WTC11 (cell line): Measurements from ENCODE around the gene TAF8. TPM values are rescaled to one million over a fixed set of nuclear protein-coding genes. Genes with fewer than 3 reads are reported as not detected.

Experiments
- ATAC-seq: fragments of 200-7000 bp; cut with Tn5 transposase; 2 replicates; pipeline ENCODE4 v1.10.0; 2021; ENCODE audit warnings: mild to moderate bottlenecking, moderate library complexity
- CTCF ChIA-PET: fragments of 300-600 bp; sonication (Branson Sonifier 250); formaldehyde crosslinking; loops from one replicate; lab custom pipeline; 2021; ENCODE audit warnings: antibody characterized with exemption; lab: Charles Lee
- POLR2A ChIA-PET: fragments of 350-600 bp; sonication (Branson Sonifier 250); formaldehyde crosslinking; loops from one replicate; lab custom pipeline; 2021; ENCODE audit warnings: antibody characterized with exemption; lab: Charles Lee
- DNase-seq: peaks from one replicate; pipeline ENCODE4 v3.0.0; 2021; ENCODE audit warnings: low spot score
- H3K27ac Mint-ChIP-seq: 2 replicates; pipeline ENCODE4 v1.8.0; 2021; ENCODE audit warnings: mixed read lengths
- H3K27me3 Mint-ChIP-seq: 2 replicates; pipeline ENCODE4 v1.8.0; 2021; ENCODE audit warnings: low read depth, mild to moderate bottlenecking, moderate library complexity, mixed read lengths
- H3K36me3 Mint-ChIP-seq: 2 replicates; pipeline ENCODE4 v1.8.0; 2021; ENCODE audit warnings: mixed read lengths
- H3K4me1 Mint-ChIP-seq: 2 replicates; pipeline ENCODE4 v1.8.0; 2022; ENCODE audit warnings: mixed read lengths
- H3K4me3 Mint-ChIP-seq: 2 replicates; pipeline ENCODE4 v1.8.0; 2021; ENCODE audit warnings: mild to moderate bottlenecking, moderate library complexity, mixed read lengths
- H3K9me3 Mint-ChIP-seq: 2 replicates; pipeline ENCODE4 v1.8.0; 2021; ENCODE audit warnings: mixed read lengths
- AR ChIP-seq: fragments of 250-450 bp; sonication (Bioruptor Pico); IDR thresholded peaks from 2 replicates; pipeline ENCODE4 v1.9.0; 2021; ENCODE audit warnings: mild to moderate bottlenecking
- CBFB ChIP-seq: sonication (generic); formaldehyde crosslinking; IDR thresholded peaks from 2 replicates; pipeline ENCODE4 v1.8.1; 2022; ENCODE audit warnings: mild to moderate bottlenecking, low read depth, missing genetic modification reagents
- CREM ChIP-seq: sonication (generic); formaldehyde crosslinking; IDR thresholded peaks from 2 replicates; pipeline ENCODE4 v1.8.1; 2022; ENCODE audit warnings: mild to moderate bottlenecking, missing genetic modification reagents, moderate library complexity
- ERG ChIP-seq: fragments of 250-450 bp; sonication (Bioruptor Pico); IDR thresholded peaks from 2 replicates; pipeline ENCODE4 v1.8.0; 2021; ENCODE audit warnings: mild to moderate bottlenecking
- FOXK1 ChIP-seq: sonication (generic); formaldehyde crosslinking; IDR thresholded peaks from 2 replicates; pipeline ENCODE4 v1.8.0; 2022; ENCODE audit warnings: mild to moderate bottlenecking, moderate library complexity, missing genetic modification reagents
- FOXP1 ChIP-seq: sonication (generic); formaldehyde crosslinking; IDR thresholded peaks from 2 replicates; pipeline ENCODE4 v1.8.0; 2022; ENCODE audit warnings: missing genetic modification reagents, mild to moderate bottlenecking, moderate library complexity, borderline replicate concordance
- GTF2I ChIP-seq: fragments of 250-450 bp; sonication (Bioruptor Pico); conservative IDR thresholded peaks from 2 replicates; pipeline ENCODE4 v1.4.0; 2021; ENCODE audit warnings: mild to moderate bottlenecking
- HMGA2 ChIP-seq: fragments of 250-450 bp; sonication (Bioruptor Pico); IDR thresholded peaks from 2 replicates; pipeline ENCODE4 v1.4.0; 2021; ENCODE audit warnings: mild to moderate bottlenecking, moderate library complexity
- IRF2 ChIP-seq: sonication (generic); formaldehyde crosslinking; IDR thresholded peaks from 2 replicates; pipeline ENCODE4 v1.8.0; 2022; ENCODE audit warnings: low read depth, missing genetic modification reagents, borderline replicate concordance
- JAZF1 ChIP-seq: fragments of 250-450 bp; sonication (Bioruptor Pico); IDR thresholded peaks from 2 replicates; pipeline ENCODE4 v1.9.0; 2021; ENCODE audit warnings: moderate library complexity, mild to moderate bottlenecking, inconsistent platforms
- KAT7 ChIP-seq: sonication (generic); formaldehyde crosslinking; IDR thresholded peaks from 2 replicates; pipeline ENCODE4 v1.8.1; 2023; ENCODE audit warnings: missing genetic modification reagents, mild to moderate bottlenecking, borderline replicate concordance
- MAX ChIP-seq: sonication (generic); formaldehyde crosslinking; IDR thresholded peaks from 2 replicates; pipeline ENCODE4 v1.8.0; 2022; ENCODE audit warnings: mild to moderate bottlenecking, missing genetic modification reagents
- MXD4 ChIP-seq: fragments of 250-450 bp; sonication (Bioruptor Pico); IDR thresholded peaks from 2 replicates; pipeline ENCODE4 v1.8.0; 2021; ENCODE audit warnings: mild to moderate bottlenecking, moderate library complexity, borderline replicate concordance
- NFATC4 ChIP-seq: fragments of 250-450 bp; sonication (Bioruptor Pico); IDR thresholded peaks from 2 replicates; pipeline ENCODE4 v1.9.0; 2021; ENCODE audit warnings: mild to moderate bottlenecking
- NR1H2 ChIP-seq: sonication (generic); formaldehyde crosslinking; IDR thresholded peaks from 2 replicates; pipeline ENCODE4 v1.9.0; 2021; ENCODE audit warnings: mild to moderate bottlenecking, moderate library complexity, missing genetic modification reagents
- NR2C2 ChIP-seq: sonication (generic); formaldehyde crosslinking; IDR thresholded peaks from 2 replicates; pipeline ENCODE4 v1.8.0; 2022; ENCODE audit warnings: mild to moderate bottlenecking, missing genetic modification reagents
- PRRX2 ChIP-seq: fragments of 250-450 bp; sonication (Bioruptor Pico); IDR thresholded peaks from 2 replicates; pipeline ENCODE4 v1.8.0; 2021; ENCODE audit warnings: mild to moderate bottlenecking
- TCF7 ChIP-seq: sonication (generic); formaldehyde crosslinking; IDR thresholded peaks from 2 replicates; pipeline ENCODE4 v1.8.0; 2022; ENCODE audit warnings: mild to moderate bottlenecking, low read depth, missing genetic modification reagents, moderate library complexity
- TEAD1 ChIP-seq: sonication (generic); formaldehyde crosslinking; IDR thresholded peaks from 2 replicates; pipeline ENCODE4 v1.8.0; 2022; ENCODE audit warnings: mild to moderate bottlenecking, missing genetic modification reagents
- TP53 ChIP-seq: sonication (generic); formaldehyde crosslinking; IDR thresholded peaks from 2 replicates; pipeline ENCODE4 v1.8.1; 2023; ENCODE audit warnings: mild to moderate bottlenecking, missing genetic modification reagents
- USF2 ChIP-seq: sonication (generic); formaldehyde crosslinking; IDR thresholded peaks from 2 replicates; pipeline ENCODE4 v1.8.1; 2023; ENCODE audit warnings: mild to moderate bottlenecking, missing genetic modification reagents, moderate library complexity
- ZNF317 ChIP-seq: sonication (generic); formaldehyde crosslinking; IDR thresholded peaks from 2 replicates; pipeline ENCODE4 v1.8.1; 2023; ENCODE audit warnings: low read depth, mild to moderate bottlenecking, moderate library complexity, missing genetic modification reagents, borderline replicate concordance
- ZNF425 ChIP-seq: fragments of 250-450 bp; sonication (Bioruptor Pico); conservative IDR thresholded peaks from 2 replicates; pipeline ENCODE4 v1.9.0; 2021; ENCODE audit warnings: mild to moderate bottlenecking
- total RNA-seq: library from RNA; stranded (reverse); gene quantifications from 3 replicates; pipeline ENCODE4 v1.2.3, GENCODE V29; 2021

The TAF8 gene
- total RNA-seq, 1 experiment from 2014 or later: 31.0 TPM

GRCh38 chr6:42013134-42013516 is 37.2 kb upstream of the TAF8 start:
- no peak for ATAC-seq
- no peak overlapping the region for H3K4me3 Mint-ChIP-seq
- no peaks in the 10 kb centered on the region for H3K27me3 Mint-ChIP-seq
- POLR2A ChIA-PET: no interaction called here
- CTCF ChIA-PET: no interaction called here
- no peak overlapping the region for H3K27ac Mint-ChIP-seq
- DNase-seq: no peak
- no peaks in the 10 kb centered on the region for H3K36me3 Mint-ChIP-seq
- TF ChIP-seq JAZF1 (CRISPR knock-in tag) (no peak), MXD4 (CRISPR knock-in tag) (no peak), PRRX2 (CRISPR knock-in tag) (no peak), KAT7 (no peak), FOXP1 (CRISPR knock-in tag) (no peak), TEAD1 (CRISPR knock-in tag) (no peak), TP53 (CRISPR knock-in tag) (no peak), CREM (no peak), ERG (no peak), ZNF317 (CRISPR knock-in tag) (no peak), HMGA2 (CRISPR knock-in tag) (no peak), GTF2I (no peak), ZNF425 (CRISPR knock-in tag) (no peak), NR2C2 (CRISPR knock-in tag) (no peak), NFATC4 (CRISPR knock-in tag) (no peak), NR1H2 (CRISPR knock-in tag) (no peak), AR (CRISPR knock-in tag) (no peak), TCF7 (CRISPR knock-in tag) (no peak), MAX (CRISPR knock-in tag) (no peak), USF2 (no peak)
- peaks cover 20% of the 10 kb centered on the region for H3K4me1 Mint-ChIP-seq
- H3K9me3 Mint-ChIP-seq: no peaks in the 10 kb centered on the region

GRCh38 chr6:42017021-42017643 is 33.2 kb upstream of the TAF8 start:
- no peak for DNase-seq
- H3K4me1 Mint-ChIP-seq: peaks cover 6% of the 10 kb centered on the region
- no peaks in the 10 kb centered on the region for H3K36me3 Mint-ChIP-seq
- H3K27ac Mint-ChIP-seq: peak overlapping the region; percentile 65; the same call in 1 of the 2 replicates
- ChIA-PET CTCF (interaction anchor here (0.6 to 2.2 kb wide), 5 partner anchors 27 to 230 kb away, joined by 3 to 8 read pairs (median 3); partner anchors contain the start of genes BYSL and MED20), POLR2A (interaction anchor here (0.5 kb wide), 1 partner anchor 129 kb away, joined by 5 read pairs; no protein-coding TSS in a partner anchor)
- H3K27me3 Mint-ChIP-seq: no peaks in the 10 kb centered on the region
- ATAC-seq: no peak
- H3K9me3 Mint-ChIP-seq: no peaks in the 10 kb centered on the region
- no peak overlapping the region for H3K4me3 Mint-ChIP-seq
- TF ChIP-seq FOXK1 (no peak), TCF7 (CRISPR knock-in tag) (no peak), ZNF425 (CRISPR knock-in tag) (no peak), MAX (CRISPR knock-in tag) (no peak), CBFB (no peak), TEAD1 (CRISPR knock-in tag) (no peak), IRF2 (CRISPR knock-in tag) (no peak), MXD4 (CRISPR knock-in tag) (no peak)
